Activated naive CD8-positive, alpha-beta T cell (primary cell): ENCODE results near the gene RHEB.

Experiments
- H3K27ac Mint-ChIP-seq: one replicate; pipeline ENCODE4 v1.8.0; 2021; ENCODE audit warnings: mixed read lengths
- H3K27me3 Mint-ChIP-seq: one replicate; pipeline ENCODE4 v1.8.0; 2021; ENCODE audit warnings: mixed read lengths
- H3K36me3 Mint-ChIP-seq: one replicate; pipeline ENCODE4 v1.8.0; 2021; ENCODE audit warnings: mixed read lengths
- H3K4me1 Mint-ChIP-seq: one replicate; pipeline ENCODE4 v1.8.0; 2021; ENCODE audit warnings: low read depth, mixed read lengths
- H3K4me3 Mint-ChIP-seq: one replicate; pipeline ENCODE4 v1.8.0; 2021; ENCODE audit warnings: mild to moderate bottlenecking, mixed read lengths
- H3K9me3 Mint-ChIP-seq: one replicate; pipeline ENCODE4 v1.8.0; 2021; ENCODE audit warnings: low read depth, mixed read lengths

RHEB gene

DNA sequence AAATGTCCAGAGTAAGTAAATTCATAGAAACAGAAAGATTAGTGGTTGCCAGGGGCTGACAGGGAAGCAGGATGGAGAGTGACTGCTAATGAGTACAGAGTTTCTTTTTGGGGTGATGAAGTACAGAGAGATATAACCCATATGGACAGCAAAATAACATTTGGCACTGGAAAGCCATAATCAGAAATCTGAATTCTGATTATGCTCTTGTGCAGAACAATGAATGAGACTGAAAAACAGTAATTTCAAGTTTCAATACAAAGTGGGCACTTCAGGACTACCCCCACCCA, 4.5 kb downstream of the RHEB start:
- peak overlapping the region; percentile 69 for H3K4me3 Mint-ChIP-seq
- peaks cover 9% of the 10 kb centered on the region for H3K36me3 Mint-ChIP-seq
- peak overlapping the region; percentile 23 for H3K27ac Mint-ChIP-seq
- peaks cover 70% of the 10 kb centered on the region for H3K4me1 Mint-ChIP-seq
- no peaks in the 10 kb centered on the region for H3K9me3 Mint-ChIP-seq
- no peaks in the 10 kb centered on the region for H3K27me3 Mint-ChIP-seq

DNA sequence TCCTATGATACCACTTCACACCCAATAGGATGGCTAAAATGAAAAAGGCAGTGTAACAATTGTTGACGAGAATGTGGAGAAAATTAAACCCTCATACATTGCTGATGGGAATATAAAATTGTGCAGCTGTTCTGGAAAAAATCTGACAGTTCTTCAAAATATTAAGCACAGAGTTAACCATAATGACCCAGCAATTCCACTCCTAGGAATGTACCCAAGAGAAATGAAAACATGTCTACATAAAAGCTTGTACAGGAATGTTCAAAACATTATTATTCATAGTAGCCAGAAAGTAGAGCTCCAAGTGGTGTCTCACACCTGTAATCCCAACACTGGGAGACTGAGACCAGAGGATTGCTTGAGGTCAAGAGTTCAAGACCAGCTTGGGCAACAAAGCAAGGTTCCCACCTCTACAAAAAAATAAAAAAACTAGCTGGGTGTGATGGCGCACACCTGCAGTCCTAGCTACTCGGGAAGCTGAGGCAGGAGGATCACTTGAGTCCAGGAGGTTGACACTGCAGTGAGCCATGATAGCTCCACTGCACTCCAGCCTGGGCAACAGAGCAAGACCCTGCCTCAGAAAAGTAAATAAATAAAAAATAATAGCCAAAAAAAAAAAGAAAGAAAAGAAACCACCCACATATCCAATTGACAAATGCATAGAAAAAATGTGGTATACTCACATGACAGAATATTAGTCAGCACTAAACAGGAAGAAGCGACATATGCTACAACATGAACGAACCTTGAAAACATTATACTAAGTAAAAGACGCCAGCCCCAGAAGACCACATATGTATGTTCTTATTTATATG, 5.0 kb downstream of the RHEB start:
- peaks cover 74% of the 10 kb centered on the region for H3K4me1 Mint-ChIP-seq
- H3K4me3 Mint-ChIP-seq: peak overlapping the region; percentile 43
- H3K36me3 Mint-ChIP-seq: peaks cover 9% of the 10 kb centered on the region
- H3K27ac Mint-ChIP-seq: peak overlapping the region; percentile 23
- no peaks in the 10 kb centered on the region for H3K27me3 Mint-ChIP-seq
- H3K9me3 Mint-ChIP-seq: no peaks in the 10 kb centered on the region

DNA sequence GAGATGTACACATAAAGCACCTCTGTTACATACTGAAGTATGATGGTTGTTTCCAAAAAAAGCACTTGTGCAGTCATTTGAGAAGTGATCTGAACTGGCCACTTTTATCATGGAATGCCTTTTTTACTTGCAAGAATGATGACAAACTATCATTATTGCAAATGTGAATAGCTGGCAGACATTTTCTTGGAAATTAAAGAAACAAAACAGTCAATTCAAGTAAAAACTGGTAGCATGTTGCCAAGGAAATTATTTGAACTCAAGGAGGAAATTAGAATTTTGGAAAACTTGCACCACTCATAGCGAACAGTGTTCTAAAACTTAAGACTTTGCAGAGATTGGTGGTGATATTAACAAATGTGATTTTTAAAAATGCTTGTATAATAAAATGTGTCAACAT, 6.6 kb downstream of the RHEB start:
- H3K36me3 Mint-ChIP-seq: peaks cover 9% of the 10 kb centered on the region
- H3K4me1 Mint-ChIP-seq: peaks cover 83% of the 10 kb centered on the region
- H3K27ac Mint-ChIP-seq: no peak overlapping the region
- H3K27me3 Mint-ChIP-seq: no peaks in the 10 kb centered on the region
- H3K4me3 Mint-ChIP-seq: no peak overlapping the region
- no peaks in the 10 kb centered on the region for H3K9me3 Mint-ChIP-seq

DNA sequence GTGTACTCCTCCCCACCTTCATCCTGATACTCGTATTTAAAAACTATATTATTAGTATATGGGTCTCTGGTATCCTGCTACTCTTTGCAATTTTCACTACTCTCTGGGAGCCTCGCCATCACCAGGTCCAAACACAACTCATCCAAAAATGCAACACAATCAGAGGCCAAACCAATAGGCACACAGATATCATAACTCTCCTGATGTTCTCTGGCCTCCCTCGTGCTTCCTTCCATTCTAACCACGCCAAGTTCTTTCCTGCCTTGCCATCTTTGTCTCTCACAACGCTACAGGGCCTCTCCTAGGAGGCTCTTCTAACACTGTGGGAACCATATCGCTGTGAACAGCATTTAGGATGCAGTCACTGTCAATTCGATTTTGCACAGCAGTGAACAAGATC, 7.3 kb downstream of the RHEB start:
- Mint-ChIP-seq H3K4me1 (peaks cover 82% of the 10 kb centered on the region), H3K4me3 (no peak overlapping the region), H3K36me3 (peaks cover 9% of the 10 kb centered on the region), H3K27me3 (no peaks in the 10 kb centered on the region), H3K9me3 (no peaks in the 10 kb centered on the region), H3K27ac (no peak overlapping the region)

DNA sequence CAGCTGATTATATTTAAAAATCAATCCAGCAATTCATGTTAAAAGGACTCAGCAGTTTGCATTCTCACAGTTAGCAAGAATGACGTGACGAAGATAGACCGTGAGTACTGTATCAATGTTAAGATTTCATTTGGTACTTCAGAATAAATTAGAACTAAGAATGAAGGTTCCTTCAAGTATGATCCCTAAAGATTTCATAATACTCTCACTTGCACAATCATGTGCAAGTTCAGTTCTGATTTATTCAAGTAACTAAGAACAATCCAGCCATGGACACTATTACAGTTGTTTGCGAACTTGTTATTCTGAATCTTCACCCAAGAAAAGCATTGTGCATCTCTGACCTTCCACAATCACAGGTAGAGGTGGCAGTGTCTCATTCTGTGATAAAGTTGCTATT, 7.7 kb downstream of the RHEB start:
- peaks cover 9% of the 10 kb centered on the region for H3K36me3 Mint-ChIP-seq
- no peaks in the 10 kb centered on the region for H3K27me3 Mint-ChIP-seq
- H3K9me3 Mint-ChIP-seq: no peaks in the 10 kb centered on the region
- no peak overlapping the region for H3K4me3 Mint-ChIP-seq
- no peak overlapping the region for H3K27ac Mint-ChIP-seq
- H3K4me1 Mint-ChIP-seq: peaks cover 82% of the 10 kb centered on the region

DNA sequence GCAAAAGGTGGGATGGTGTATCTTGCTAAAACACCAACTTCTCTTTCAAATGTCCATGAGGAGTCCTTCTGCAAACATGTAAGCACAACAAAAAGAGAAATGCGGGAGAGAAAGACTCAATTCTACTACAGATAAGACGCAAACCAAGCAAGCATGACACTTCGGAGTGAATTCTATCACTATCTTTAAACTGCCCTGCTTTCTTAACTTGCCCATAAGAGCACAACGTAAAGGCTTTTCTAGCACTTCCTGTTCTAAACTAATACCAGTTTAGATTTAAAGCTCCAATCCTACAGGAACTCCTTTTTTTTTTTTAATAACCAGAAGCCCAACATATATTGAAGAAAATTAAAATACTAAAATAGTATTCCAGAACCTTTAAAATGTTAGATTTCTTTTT, 8.4 kb downstream of the RHEB start:
- peaks cover 9% of the 10 kb centered on the region for H3K36me3 Mint-ChIP-seq
- H3K4me1 Mint-ChIP-seq: peaks cover 81% of the 10 kb centered on the region
- H3K27me3 Mint-ChIP-seq: no peaks in the 10 kb centered on the region
- no peak overlapping the region for H3K4me3 Mint-ChIP-seq
- H3K27ac Mint-ChIP-seq: no peak overlapping the region
- no peaks in the 10 kb centered on the region for H3K9me3 Mint-ChIP-seq

DNA sequence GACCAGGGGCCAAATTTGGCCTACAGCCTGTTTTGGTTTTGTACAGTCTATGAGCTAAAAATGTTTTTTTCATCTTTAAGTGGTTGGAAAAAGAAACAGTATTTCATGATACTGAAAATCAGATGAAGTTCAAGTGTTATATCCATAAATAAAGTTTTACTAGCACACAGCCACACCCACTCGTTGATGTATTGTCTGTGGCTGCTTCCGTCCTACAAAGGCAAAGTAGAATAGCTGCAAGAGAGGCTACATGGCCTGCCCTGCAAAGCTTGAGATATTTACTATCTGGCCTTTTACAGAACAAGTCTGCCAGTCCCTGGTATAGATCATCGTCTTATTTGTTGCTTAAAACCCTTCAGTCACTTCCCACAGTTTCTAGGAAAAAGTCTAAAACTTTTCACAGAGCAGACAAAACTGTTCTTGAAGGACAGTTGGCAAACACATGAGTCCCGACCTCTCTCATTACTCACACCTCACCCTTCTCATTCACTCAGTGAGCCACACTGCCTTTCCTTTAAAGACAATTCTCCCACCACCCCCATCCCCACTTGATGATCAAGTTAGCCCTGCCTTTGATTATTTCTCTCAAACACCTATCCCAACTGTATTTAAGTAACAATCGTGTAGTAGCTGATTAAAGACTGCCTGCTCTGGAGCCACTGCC, 9.9 kb downstream of the RHEB start:
- peak overlapping the region; percentile 2 for H3K4me3 Mint-ChIP-seq
- peaks cover 11% of the 10 kb centered on the region for H3K36me3 Mint-ChIP-seq
- no peak overlapping the region for H3K27ac Mint-ChIP-seq
- no peaks in the 10 kb centered on the region for H3K27me3 Mint-ChIP-seq
- H3K4me1 Mint-ChIP-seq: peaks cover 80% of the 10 kb centered on the region
- no peaks in the 10 kb centered on the region for H3K9me3 Mint-ChIP-seq

DNA sequence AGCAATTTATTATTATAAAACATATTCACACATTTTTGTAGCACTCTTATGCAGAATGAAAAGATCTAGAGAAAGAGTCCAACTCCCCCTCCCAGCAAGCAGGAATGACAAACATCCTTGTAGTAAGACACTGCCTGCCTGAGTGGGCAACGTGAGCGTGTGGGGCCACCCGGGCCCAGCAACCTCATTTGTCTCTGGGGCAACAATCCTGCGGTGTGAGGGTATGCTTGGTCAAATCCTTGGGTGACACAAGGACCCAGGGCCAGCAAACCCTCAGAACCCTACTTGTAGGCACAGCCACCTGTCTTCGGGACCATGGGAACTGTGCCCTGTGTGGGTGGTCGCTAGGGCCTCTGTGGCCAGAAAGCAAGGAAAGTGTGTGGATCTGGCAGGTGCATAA, 10.7 kb downstream of the RHEB start:
- no peaks in the 10 kb centered on the region for H3K9me3 Mint-ChIP-seq
- H3K4me3 Mint-ChIP-seq: no peak overlapping the region
- no peaks in the 10 kb centered on the region for H3K27me3 Mint-ChIP-seq
- no peak overlapping the region for H3K27ac Mint-ChIP-seq
- H3K4me1 Mint-ChIP-seq: peaks cover 76% of the 10 kb centered on the region
- peaks cover 8% of the 10 kb centered on the region for H3K36me3 Mint-ChIP-seq

DNA sequence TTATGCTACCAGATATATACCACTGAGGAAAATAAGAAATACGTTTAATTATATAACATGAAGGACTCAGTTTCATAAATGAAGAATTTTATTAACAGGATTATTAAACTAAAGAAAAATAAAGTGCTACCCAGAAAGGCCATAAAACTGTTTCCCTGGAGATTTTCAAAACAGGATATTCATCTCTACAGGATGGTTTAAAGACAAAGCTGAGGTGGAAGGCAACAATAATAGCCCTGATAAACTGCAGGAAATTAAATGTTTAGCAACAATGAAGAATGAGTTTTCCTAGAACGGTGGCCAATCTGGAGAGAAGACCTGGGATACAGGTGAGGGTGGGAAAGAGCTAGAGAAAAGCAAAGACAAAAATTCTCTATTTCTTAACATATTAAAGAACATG, 11.9 kb downstream of the RHEB start:
- peaks cover 2% of the 10 kb centered on the region for H3K36me3 Mint-ChIP-seq
- H3K9me3 Mint-ChIP-seq: no peaks in the 10 kb centered on the region
- no peak overlapping the region for H3K4me3 Mint-ChIP-seq
- peaks cover 74% of the 10 kb centered on the region for H3K4me1 Mint-ChIP-seq
- no peak overlapping the region for H3K27ac Mint-ChIP-seq
- H3K27me3 Mint-ChIP-seq: no peaks in the 10 kb centered on the region

DNA sequence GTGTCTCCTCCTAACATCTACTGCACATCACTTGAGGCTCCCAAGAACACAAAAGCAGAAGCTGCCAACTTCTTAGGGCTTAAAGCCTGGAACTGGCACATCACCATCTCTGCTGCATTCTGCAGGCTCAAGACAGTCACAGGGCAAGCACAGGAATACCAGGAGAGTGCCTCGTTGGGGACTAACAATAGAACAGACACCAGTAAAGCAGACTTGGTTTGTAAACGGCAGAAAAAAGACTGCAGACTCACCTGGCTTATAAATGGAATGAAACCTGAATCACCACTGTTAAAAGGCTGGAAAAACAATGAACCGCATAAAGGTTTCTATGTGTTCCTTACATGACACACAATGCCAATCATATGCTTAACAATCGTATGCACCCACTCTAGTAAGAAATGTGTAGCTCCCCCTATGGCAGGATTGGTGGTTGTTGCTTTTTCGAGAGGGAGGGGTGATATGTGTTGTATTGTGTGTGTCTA, 12.8 kb downstream of the RHEB start:
- no peaks in the 10 kb centered on the region for H3K9me3 Mint-ChIP-seq
- H3K4me3 Mint-ChIP-seq: no peak overlapping the region
- H3K27me3 Mint-ChIP-seq: no peaks in the 10 kb centered on the region
- H3K27ac Mint-ChIP-seq: no peak overlapping the region
- peaks cover 75% of the 10 kb centered on the region for H3K4me1 Mint-ChIP-seq
- H3K36me3 Mint-ChIP-seq: peaks cover 2% of the 10 kb centered on the region

DNA sequence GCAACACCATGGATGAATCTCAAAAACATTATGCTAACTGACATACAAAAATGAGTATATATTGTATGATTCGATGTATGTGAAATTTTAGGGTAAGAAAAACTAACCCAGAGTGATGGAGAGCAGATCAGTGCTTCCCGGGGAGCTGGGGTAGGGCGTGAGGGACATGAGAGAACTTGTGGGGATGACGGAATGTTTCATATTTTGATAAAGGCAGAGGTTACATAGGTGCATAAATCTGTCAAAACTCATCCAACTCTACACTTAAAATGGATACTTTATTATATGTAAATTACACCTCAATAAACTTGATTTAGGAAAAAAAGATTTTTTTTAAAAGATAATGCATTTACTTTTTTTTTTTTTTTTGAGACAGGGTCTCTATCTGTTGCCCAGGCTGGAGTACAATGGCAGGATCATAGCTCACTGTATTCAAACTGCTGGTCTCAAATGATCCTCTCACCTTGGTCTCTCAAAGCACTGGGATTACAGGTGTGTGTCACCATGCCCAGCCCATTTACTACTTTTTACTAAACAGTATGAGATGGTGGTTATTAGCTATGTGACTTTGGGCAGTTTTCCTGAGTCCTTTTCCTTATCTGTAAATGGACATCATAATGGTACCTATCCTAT, 13.7 kb downstream of the RHEB start:
- peak overlapping the region; percentile 80 for H3K27ac Mint-ChIP-seq

DNA sequence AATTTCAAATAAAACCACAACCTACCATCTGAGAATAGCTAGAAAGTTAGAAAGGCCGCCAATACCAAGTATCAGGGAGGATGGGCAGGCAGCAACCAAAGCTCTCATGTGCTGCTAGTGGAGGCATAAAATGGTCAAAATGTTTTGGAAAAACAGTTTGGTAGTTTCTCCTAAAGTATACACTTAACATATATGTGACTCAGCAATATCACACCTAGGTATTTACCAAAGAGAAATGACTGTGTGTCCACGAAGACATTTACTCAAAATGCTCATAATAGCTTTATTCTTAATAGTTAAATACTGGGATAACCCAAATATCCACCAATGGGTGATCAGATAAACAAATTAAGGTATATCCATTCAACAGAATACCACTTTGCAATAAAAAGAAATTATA, 14.3 kb downstream of the RHEB start:
- Mint-ChIP-seq H3K27me3 (no peaks in the 10 kb centered on the region), H3K4me3 (no peak overlapping the region), H3K9me3 (no peaks in the 10 kb centered on the region), H3K4me1 (peaks cover 76% of the 10 kb centered on the region), H3K27ac (peak overlapping the region; percentile 80), H3K36me3 (peaks cover 4% of the 10 kb centered on the region)

More for the DNA sequence above, 13.7 kb downstream of the RHEB start:
- Mint-ChIP-seq H3K36me3 (peaks cover 4% of the 10 kb centered on the region), H3K9me3 (no peaks in the 10 kb centered on the region), H3K4me3 (no peak overlapping the region), H3K4me1 (peaks cover 75% of the 10 kb centered on the region), H3K27me3 (no peaks in the 10 kb centered on the region)

DNA sequence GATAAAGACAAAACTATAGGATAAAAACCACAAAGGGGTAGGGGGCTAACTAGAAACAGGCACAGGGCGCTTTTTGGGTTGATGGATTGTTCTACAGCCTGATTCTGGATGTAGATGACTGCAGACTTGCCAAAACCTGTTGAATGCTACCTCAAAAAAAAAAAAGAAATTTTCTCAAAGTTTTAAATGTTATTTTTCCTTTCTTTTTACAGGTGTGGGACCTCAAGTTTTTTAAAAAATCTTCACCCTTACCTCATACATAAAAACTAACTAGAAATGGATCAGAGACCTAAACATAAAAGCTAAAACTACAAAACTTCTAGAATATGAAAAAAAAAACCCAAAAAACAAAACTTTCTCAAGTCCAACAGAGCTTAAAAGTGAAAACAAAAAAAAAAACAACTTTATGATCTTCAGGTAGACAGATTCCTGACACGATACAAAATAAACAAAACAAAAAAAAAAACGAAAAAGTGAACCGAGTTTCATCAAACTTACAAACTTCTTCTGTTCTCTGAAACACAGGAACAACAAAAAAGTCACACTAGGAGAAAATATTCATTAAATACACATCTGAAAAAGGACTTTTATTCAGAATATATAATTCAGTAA, 14.9 kb downstream of the RHEB start:
- no peaks in the 10 kb centered on the region for H3K27me3 Mint-ChIP-seq
- no peak overlapping the region for H3K4me3 Mint-ChIP-seq
- H3K27ac Mint-ChIP-seq: no peak overlapping the region
- peaks cover 7% of the 10 kb centered on the region for H3K36me3 Mint-ChIP-seq
- no peaks in the 10 kb centered on the region for H3K9me3 Mint-ChIP-seq
- H3K4me1 Mint-ChIP-seq: peaks cover 75% of the 10 kb centered on the region

DNA sequence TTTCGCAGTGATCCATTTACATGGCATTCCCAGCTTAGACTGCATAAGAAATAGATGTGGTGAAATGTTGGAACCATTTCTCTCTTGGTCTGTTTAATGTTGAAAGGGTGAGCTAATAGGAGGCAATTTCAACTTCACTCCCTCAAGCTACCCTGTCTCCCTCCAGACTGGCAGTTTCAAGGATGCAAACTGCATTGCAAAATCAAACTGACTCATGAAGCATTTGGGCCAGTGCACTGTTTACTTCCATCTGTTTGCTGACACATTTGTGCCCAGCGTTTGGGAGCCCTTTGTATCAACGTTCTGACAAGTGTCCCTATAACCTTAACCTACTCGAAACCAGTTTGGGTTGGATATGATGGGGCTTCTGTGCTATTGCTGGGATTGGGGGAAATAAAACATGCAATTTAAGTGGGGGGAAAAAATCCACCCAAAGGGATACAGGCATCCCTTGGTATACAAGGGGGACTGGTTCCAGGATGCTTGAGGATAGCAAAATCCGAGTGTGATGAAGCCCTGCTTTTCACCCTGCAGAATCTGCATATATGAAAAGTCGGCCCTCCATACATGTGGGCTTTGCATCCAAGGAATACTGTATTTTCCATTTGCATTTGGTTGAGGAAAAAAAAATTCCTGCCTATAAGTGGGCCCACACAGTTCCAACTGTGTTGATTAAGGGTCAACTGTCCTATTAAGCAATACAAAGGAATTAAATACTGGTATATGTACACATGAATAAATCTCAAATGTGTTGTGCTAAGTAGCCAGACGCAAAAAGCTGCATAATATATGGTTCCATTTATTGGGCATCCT, 15.6 kb downstream of the RHEB start:
- Mint-ChIP-seq H3K36me3 (peaks cover 7% of the 10 kb centered on the region), H3K4me3 (no peak overlapping the region), H3K27ac (no peak overlapping the region), H3K4me1 (peaks cover 74% of the 10 kb centered on the region), H3K27me3 (no peaks in the 10 kb centered on the region), H3K9me3 (no peaks in the 10 kb centered on the region)
